ENCODE results near the gene TNFSF13.

The TNFSF13 gene

GRCh38 chr17:7573324-7574080 lies 15.0 kb downstream of the TNFSF13 start:
- Histone ChIP-seq H3K4me1 (peaks cover 12% of the 10 kb centered on the region), H3K27me3 (ENCODE audit: low read depth) (no peaks in the 10 kb centered on the region), H3K4me3 (peak overlapping the region; percentile 99), H3K36me3 (replicated peaks) (peaks cover 82% of the 10 kb centered on the region), H3K9me3 (no peaks in the 10 kb centered on the region)
- in situ Hi-C loops (cut with MboI; ENCODE audit: low sequenced_read_pairs): no loop called here
- DNase-seq (ENCODE audit: low spot score in 2 of 2): peak; percentile 74 to 90

GRCh38 chr17:7574176-7574953 lies 15.8 kb downstream of the TNFSF13 start:
- in situ Hi-C loops (cut with MboI; ENCODE audit: low sequenced_read_pairs): no loop called here
- peaks cover 12% of the 10 kb centered on the region for H3K4me1 ChIP-seq
- H3K27me3 ChIP-seq (ENCODE audit: low read depth): no peaks in the 10 kb centered on the region
- no peak for DNase-seq (ENCODE audit: low spot score in 2 of 2)
- H3K36me3 ChIP-seq (replicated peaks): peaks cover 86% of the 10 kb centered on the region
- H3K9me3 ChIP-seq: no peaks in the 10 kb centered on the region
- H3K4me3 ChIP-seq: peak overlapping the region; percentile 99

GRCh38 chr17:7575481-7575883 lies 16.9 kb downstream of the TNFSF13 start:
- Histone ChIP-seq H3K4me1 (peaks cover 12% of the 10 kb centered on the region), H3K36me3 (replicated peaks) (peaks cover 75% of the 10 kb centered on the region), H3K4me3 (peak overlapping the region; percentile 99; the same call in 1 of the 2 replicates)

GRCh38 chr17:7575959-7576358 lies 17.4 kb downstream of the TNFSF13 start:
- in situ Hi-C loops (cut with MboI; ENCODE audit: low sequenced_read_pairs): no loop called here
- H3K4me3 ChIP-seq: no peak overlapping the region
- no peak for DNase-seq (ENCODE audit: low spot score in 2 of 2)
- no peaks in the 10 kb centered on the region for H3K27me3 ChIP-seq (ENCODE audit: low read depth)
- no peaks in the 10 kb centered on the region for H3K9me3 ChIP-seq
- H3K4me1 ChIP-seq: peaks cover 12% of the 10 kb centered on the region
- peaks cover 70% of the 10 kb centered on the region for H3K36me3 ChIP-seq (replicated peaks)

More at GRCh38 chr17:7575481-7575883, 16.9 kb downstream of the TNFSF13 start:
- in situ Hi-C loops (cut with MboI; ENCODE audit: low sequenced_read_pairs): no loop called here
- DNase-seq (ENCODE audit: low spot score in 2 of 2): no peak
- Histone ChIP-seq H3K9me3 (no peaks in the 10 kb centered on the region), H3K27me3 (ENCODE audit: low read depth) (no peaks in the 10 kb centered on the region)

GRCh38 chr17:7576432-7576937 lies 17.9 kb downstream of the TNFSF13 start:
- H3K36me3 ChIP-seq (replicated peaks): peaks cover 66% of the 10 kb centered on the region
- H3K4me3 ChIP-seq: no peak overlapping the region
- no peaks in the 10 kb centered on the region for H3K27me3 ChIP-seq (ENCODE audit: low read depth)
- H3K9me3 ChIP-seq: no peaks in the 10 kb centered on the region
- peaks cover 12% of the 10 kb centered on the region for H3K4me1 ChIP-seq
- in situ Hi-C loops (cut with MboI; ENCODE audit: low sequenced_read_pairs): no loop called here
- DNase-seq (ENCODE audit: low spot score in 2 of 2): no peak

GRCh38 chr17:7577327-7578199 lies 19.0 kb downstream of the TNFSF13 start:
- no peak for DNase-seq (ENCODE audit: low spot score in 2 of 2)
- no peaks in the 10 kb centered on the region for H3K27me3 ChIP-seq (ENCODE audit: low read depth)
- no peak overlapping the region for H3K4me3 ChIP-seq
- H3K9me3 ChIP-seq: no peaks in the 10 kb centered on the region
- H3K36me3 ChIP-seq (replicated peaks): peaks cover 66% of the 10 kb centered on the region
- peaks cover 19% of the 10 kb centered on the region for H3K4me1 ChIP-seq
- in situ Hi-C loops (cut with MboI; ENCODE audit: low sequenced_read_pairs): no loop called here

GRCh38 chr17:7579001-7579833 lies 20.7 kb downstream of the TNFSF13 start, which contains the start of gene CD68:
TSS of gene CD68 (plus strand) at chr17:7579638. CDS start at chr17:7579678, 40 bp downstream.
- H3K4me1 ChIP-seq: peaks cover 27% of the 10 kb centered on the region
- H3K27me3 ChIP-seq (ENCODE audit: low read depth): no peaks in the 10 kb centered on the region
- in situ Hi-C loops (cut with MboI; ENCODE audit: low sequenced_read_pairs): no loop called here
- no peaks in the 10 kb centered on the region for H3K9me3 ChIP-seq
- peaks cover 54% of the 10 kb centered on the region for H3K36me3 ChIP-seq (replicated peaks)
- no peak within 1 kb of the TSS for H3K4me3 ChIP-seq
- DNase-seq (ENCODE audit: low spot score in 2 of 2): peak; percentile 63 to 70

- DNase-seq (ENCODE audit: low spot score in 2 of 2): peak in 1 of 2 experiments; percentile 60
- H3K36me3 ChIP-seq (replicated peaks): peaks cover 46% of the 10 kb centered on the region
- H3K4me3 ChIP-seq: no peak overlapping the region
- peaks cover 25% of the 10 kb centered on the region for H3K4me1 ChIP-seq
- in situ Hi-C loops (cut with MboI; ENCODE audit: low sequenced_read_pairs): no loop called here
- H3K9me3 ChIP-seq: no peaks in the 10 kb centered on the region
- H3K27me3 ChIP-seq (ENCODE audit: low read depth): no peaks in the 10 kb centered on the region
Measured at GRCh38 chr17:7579834-7580603, 21.5 kb downstream of the TNFSF13 start.

- H3K36me3 ChIP-seq (replicated peaks): peaks cover 38% of the 10 kb centered on the region
Measured at GRCh38 chr17:7580604-7581575, 22.3 kb downstream of the TNFSF13 start.

GRCh38 chr17:7582396-7583252 lies 24.1 kb downstream of the TNFSF13 start:
- DNase-seq (ENCODE audit: low spot score in 2 of 2): no peak
- H3K4me1 ChIP-seq: peaks cover 21% of the 10 kb centered on the region
- peak overlapping the region; percentile 91 for H3K4me3 ChIP-seq
- no peaks in the 10 kb centered on the region for H3K27me3 ChIP-seq (ENCODE audit: low read depth)
- in situ Hi-C loops (cut with MboI; ENCODE audit: low sequenced_read_pairs): no loop called here
- peaks cover 31% of the 10 kb centered on the region for H3K36me3 ChIP-seq (replicated peaks)
- no peaks in the 10 kb centered on the region for H3K9me3 ChIP-seq

More at GRCh38 chr17:7580604-7581575, 22.3 kb downstream of the TNFSF13 start:
- Histone ChIP-seq H3K27me3 (ENCODE audit: low read depth) (no peaks in the 10 kb centered on the region), H3K4me3 (no peak overlapping the region), H3K4me1 (peaks cover 21% of the 10 kb centered on the region), H3K9me3 (no peaks in the 10 kb centered on the region)
- in situ Hi-C loops (cut with MboI; ENCODE audit: low sequenced_read_pairs): no loop called here
- no peak for DNase-seq (ENCODE audit: low spot score in 2 of 2)

Measured in HAP-1 (cell line).